Neuron (in vitro differentiated cells): ENCODE results near the gene RFWD3.

ENCODE experiments used
- H2AFZ ChIP-seq: one replicate; pipeline ENCODE4 v1.6.1; 2013; ENCODE audit warnings: low read depth, mild to moderate bottlenecking, inconsistent platforms, low read length, moderate library complexity
- H3K27me3 ChIP-seq: one replicate; pipeline ENCODE4 v1.6.1; 2013; ENCODE audit warnings: low read length; ENCODE audit not compliant: insufficient read depth
- H3K36me3 ChIP-seq: one replicate; pipeline ENCODE4 v1.6.1; 2013; ENCODE audit warnings: low read length; ENCODE audit not compliant: insufficient read depth
- H3K4me1 ChIP-seq: one replicate; pipeline ENCODE4 v1.6.1; 2013; ENCODE audit warnings: low read length; ENCODE audit not compliant: insufficient read depth
- H3K4me3 ChIP-seq: 2 replicates; pipeline ENCODE4 v1.5.1; 2013; ENCODE audit warnings: mild to moderate bottlenecking, low read length, moderate library complexity
- H3K9me3 ChIP-seq: one replicate; pipeline ENCODE4 v1.6.1; 2013; ENCODE audit warnings: low read length

Gene RFWD3

GRCh38 chr16:74605746-74606520 is 60.7 kb downstream of the RFWD3 start:
- H2AFZ ChIP-seq, result peak overlapping the region; percentile 97
- peaks cover 23% of the 10 kb centered on the region for H3K4me1 ChIP-seq
- no peaks in the 10 kb centered on the region for H3K36me3 ChIP-seq
- H3K4me3 ChIP-seq, result peak overlapping the region; percentile 70
- H3K27me3 ChIP-seq, result no peaks in the 10 kb centered on the region
- no peaks in the 10 kb centered on the region for H3K9me3 ChIP-seq

- Histone ChIP-seq H3K27me3 (no peaks in the 10 kb centered on the region), H3K4me1 (peaks cover 23% of the 10 kb centered on the region), H3K36me3 (no peaks in the 10 kb centered on the region), H2AFZ (no peak overlapping the region), H3K9me3 (no peaks in the 10 kb centered on the region), H3K4me3 (peak overlapping the region; percentile 70)
Observed at GRCh38 chr16:74605332-74605731, 61.3 kb downstream of the RFWD3 start.

- Histone ChIP-seq H3K27me3 (no peaks in the 10 kb centered on the region), H3K4me1 (peaks cover 23% of the 10 kb centered on the region), H3K4me3 (no peak overlapping the region), H2AFZ (no peak overlapping the region), H3K36me3 (peaks cover 2% of the 10 kb centered on the region), H3K9me3 (no peaks in the 10 kb centered on the region)
Observed at GRCh38 chr16:74603848-74604247, 62.8 kb downstream of the RFWD3 start.

GRCh38 chr16:74601126-74601871 is 65.4 kb downstream of the RFWD3 start:
- no peaks in the 10 kb centered on the region for H3K27me3 ChIP-seq
- H2AFZ ChIP-seq, result no peak overlapping the region
- peaks cover 17% of the 10 kb centered on the region for H3K4me1 ChIP-seq
- peaks cover 3% of the 10 kb centered on the region for H3K9me3 ChIP-seq
- H3K4me3 ChIP-seq, result no peak overlapping the region
- H3K36me3 ChIP-seq, result peaks cover 6% of the 10 kb centered on the region

- no peak overlapping the region for H3K4me3 ChIP-seq
- H3K27me3 ChIP-seq, result no peaks in the 10 kb centered on the region
- H3K4me1 ChIP-seq, result peaks cover 2% of the 10 kb centered on the region
- H3K36me3 ChIP-seq, result peaks cover 6% of the 10 kb centered on the region
- H2AFZ ChIP-seq, result no peak overlapping the region
- peaks cover 3% of the 10 kb centered on the region for H3K9me3 ChIP-seq
Observed at GRCh38 chr16:74596586-74596985, 70.1 kb downstream of the RFWD3 start.

- Histone ChIP-seq H3K4me3 (no peak overlapping the region), H3K4me1 (peaks cover 2% of the 10 kb centered on the region), H3K27me3 (no peaks in the 10 kb centered on the region), H3K36me3 (peaks cover 9% of the 10 kb centered on the region), H2AFZ (no peak overlapping the region), H3K9me3 (peaks cover 3% of the 10 kb centered on the region)
Observed at GRCh38 chr16:74592847-74593246, 73.8 kb downstream of the RFWD3 start.

GRCh38 chr16:74591876-74592650 is 74.6 kb downstream of the RFWD3 start:
- Histone ChIP-seq H3K36me3 (peaks cover 9% of the 10 kb centered on the region), H3K4me1 (peaks cover 2% of the 10 kb centered on the region), H3K4me3 (no peak overlapping the region), H3K9me3 (peaks cover 6% of the 10 kb centered on the region), H3K27me3 (no peaks in the 10 kb centered on the region), H2AFZ (no peak overlapping the region)

GRCh38 chr16:74586948-74587347 is 79.7 kb downstream of the RFWD3 start:
- Histone ChIP-seq H3K4me1 (no peaks in the 10 kb centered on the region), H3K4me3 (no peak overlapping the region), H3K27me3 (no peaks in the 10 kb centered on the region), H3K36me3 (peaks cover 5% of the 10 kb centered on the region), H2AFZ (no peak overlapping the region), H3K9me3 (peaks cover 7% of the 10 kb centered on the region)

GRCh38 chr16:74585846-74586443 is 80.7 kb downstream of the RFWD3 start:
- H3K4me3 ChIP-seq, result no peak overlapping the region
- no peaks in the 10 kb centered on the region for H3K27me3 ChIP-seq
- H3K9me3 ChIP-seq, result peaks cover 7% of the 10 kb centered on the region
- H3K36me3 ChIP-seq, result peaks cover 5% of the 10 kb centered on the region
- H3K4me1 ChIP-seq, result no peaks in the 10 kb centered on the region
- no peak overlapping the region for H2AFZ ChIP-seq

GRCh38 chr16:74583926-74584666 is 82.6 kb downstream of the RFWD3 start:
- Histone ChIP-seq H3K27me3 (no peaks in the 10 kb centered on the region), H3K4me1 (no peaks in the 10 kb centered on the region), H2AFZ (no peak overlapping the region), H3K4me3 (no peak overlapping the region), H3K9me3 (peaks cover 7% of the 10 kb centered on the region), H3K36me3 (peaks cover 3% of the 10 kb centered on the region)

GRCh38 chr16:74582970-74583369 is 83.7 kb downstream of the RFWD3 start:
- no peaks in the 10 kb centered on the region for H3K27me3 ChIP-seq
- H3K4me1 ChIP-seq, result no peaks in the 10 kb centered on the region
- H3K9me3 ChIP-seq, result peaks cover 7% of the 10 kb centered on the region
- H3K36me3 ChIP-seq, result no peaks in the 10 kb centered on the region
- no peak overlapping the region for H3K4me3 ChIP-seq
- H2AFZ ChIP-seq, result no peak overlapping the region

- Histone ChIP-seq H2AFZ (no peak overlapping the region), H3K4me1 (no peaks in the 10 kb centered on the region), H3K9me3 (peaks cover 2% of the 10 kb centered on the region), H3K27me3 (no peaks in the 10 kb centered on the region), H3K4me3 (no peak overlapping the region), H3K36me3 (no peaks in the 10 kb centered on the region)
Observed at GRCh38 chr16:74580833-74581232, 85.8 kb downstream of the RFWD3 start.
